NCI-H524 treated with DMSO at 0.1 percent for 48 hours (cell line): ENCODE data around the gene B3GALT6.
"Not testable (repeated sequence)": the region's sequence is repeated elsewhere in the genome, so short reads cannot be mapped to it uniquely, and the experiment has no call there.

Experiments used
- DNase-seq: peaks from one replicate; lab custom pipeline; 2025; lab: John Stamatoyannopoulos, UW

Gene B3GALT6

DNA sequence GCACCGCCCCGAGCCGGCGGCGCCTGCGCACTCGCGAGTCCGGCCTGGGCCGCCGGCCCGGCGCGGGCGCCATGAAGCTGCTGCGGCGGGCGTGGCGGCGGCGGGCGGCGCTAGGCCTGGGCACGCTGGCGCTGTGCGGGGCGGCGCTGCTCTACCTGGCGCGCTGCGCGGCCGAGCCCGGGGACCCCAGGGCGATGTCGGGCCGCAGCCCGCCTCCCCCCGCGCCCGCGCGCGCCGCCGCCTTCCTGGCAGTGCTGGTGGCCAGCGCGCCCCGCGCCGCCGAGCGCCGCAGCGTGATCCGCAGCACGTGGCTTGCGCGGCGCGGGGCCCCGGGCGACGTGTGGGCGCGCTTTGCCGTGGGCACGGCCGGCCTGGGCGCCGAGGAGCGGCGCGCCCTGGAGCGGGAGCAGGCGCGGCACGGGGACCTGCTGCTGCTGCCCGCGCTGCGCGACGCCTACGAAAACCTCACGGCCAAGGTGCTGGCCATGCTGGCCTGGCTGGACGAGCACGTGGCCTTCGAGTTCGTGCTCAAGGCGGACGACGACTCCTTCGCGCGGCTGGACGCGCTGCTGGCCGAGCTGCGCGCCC lies at the start of gene B3GALT6:
B3GALT6 (plus strand) TSS at position 30 of the 588 bp plus-strand sequence; CDS start at position 72, 42 bp downstream.
- DNase-seq = no peak

DNA sequence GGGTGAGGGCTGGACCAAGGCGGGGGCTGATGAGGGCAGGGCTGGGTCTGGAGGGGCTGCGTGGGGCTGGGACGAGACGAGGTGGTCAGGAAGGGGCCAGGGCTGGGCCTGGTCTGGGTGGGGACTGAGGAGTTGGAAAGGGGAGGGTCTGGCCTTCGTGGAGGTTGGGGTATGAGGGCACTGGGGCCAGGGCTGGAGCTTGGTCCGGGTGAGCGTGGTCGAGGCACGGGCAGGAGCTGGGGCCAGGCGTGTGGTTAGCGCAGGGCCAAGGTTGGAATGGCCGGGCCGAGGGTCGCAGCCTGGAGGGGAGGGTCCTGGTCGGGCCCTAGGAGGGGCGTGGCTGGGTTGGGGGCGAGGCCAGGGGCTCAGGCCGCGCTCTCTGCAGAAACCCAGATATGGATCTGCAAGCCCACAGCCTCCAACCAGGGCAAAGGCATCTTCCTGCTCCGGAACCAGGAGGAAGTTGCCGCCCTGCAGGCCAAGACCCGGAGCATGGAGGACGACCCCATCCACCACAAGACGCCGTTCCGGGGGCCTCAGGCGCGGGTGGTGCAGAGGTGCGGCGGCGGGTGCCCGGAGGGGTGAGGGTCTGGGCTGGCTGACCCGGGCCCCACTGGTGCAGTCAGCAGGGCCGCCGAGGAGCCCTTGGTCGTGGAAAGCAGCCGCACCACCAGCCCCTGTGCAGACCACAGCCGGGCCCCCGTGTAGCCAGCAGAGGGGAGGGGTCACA lies 49.4 kb upstream of the B3GALT6 start:
- no peak for DNase-seq

DNA sequence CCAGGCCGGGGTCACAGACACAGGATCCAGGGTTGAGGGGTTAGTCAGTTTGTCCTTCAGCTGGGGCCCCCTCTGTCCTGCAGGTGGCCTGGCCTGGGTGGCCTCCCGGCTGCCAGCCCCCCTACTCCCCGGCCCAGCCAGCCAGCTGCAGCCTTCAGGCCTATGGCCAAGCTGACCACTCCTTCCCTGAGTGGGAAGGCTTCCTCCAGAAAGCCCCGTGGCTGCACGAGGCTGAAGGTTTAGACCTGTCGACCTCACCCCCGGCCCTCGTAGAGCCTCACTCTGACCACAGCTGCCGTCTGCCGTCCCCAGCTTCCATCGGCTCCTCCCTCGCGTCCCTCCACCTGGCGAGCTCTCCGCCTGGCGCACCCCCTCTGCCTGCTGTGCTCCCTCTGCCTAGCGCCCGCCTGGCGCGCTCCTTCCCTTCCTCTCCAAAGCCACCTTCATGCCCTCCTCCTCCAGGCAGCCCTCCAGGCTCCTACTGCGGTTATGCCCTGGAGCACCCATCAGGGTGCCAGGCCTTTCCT lies 48.8 kb upstream of the B3GALT6 start:
- DNase-seq = no peak

DNA sequence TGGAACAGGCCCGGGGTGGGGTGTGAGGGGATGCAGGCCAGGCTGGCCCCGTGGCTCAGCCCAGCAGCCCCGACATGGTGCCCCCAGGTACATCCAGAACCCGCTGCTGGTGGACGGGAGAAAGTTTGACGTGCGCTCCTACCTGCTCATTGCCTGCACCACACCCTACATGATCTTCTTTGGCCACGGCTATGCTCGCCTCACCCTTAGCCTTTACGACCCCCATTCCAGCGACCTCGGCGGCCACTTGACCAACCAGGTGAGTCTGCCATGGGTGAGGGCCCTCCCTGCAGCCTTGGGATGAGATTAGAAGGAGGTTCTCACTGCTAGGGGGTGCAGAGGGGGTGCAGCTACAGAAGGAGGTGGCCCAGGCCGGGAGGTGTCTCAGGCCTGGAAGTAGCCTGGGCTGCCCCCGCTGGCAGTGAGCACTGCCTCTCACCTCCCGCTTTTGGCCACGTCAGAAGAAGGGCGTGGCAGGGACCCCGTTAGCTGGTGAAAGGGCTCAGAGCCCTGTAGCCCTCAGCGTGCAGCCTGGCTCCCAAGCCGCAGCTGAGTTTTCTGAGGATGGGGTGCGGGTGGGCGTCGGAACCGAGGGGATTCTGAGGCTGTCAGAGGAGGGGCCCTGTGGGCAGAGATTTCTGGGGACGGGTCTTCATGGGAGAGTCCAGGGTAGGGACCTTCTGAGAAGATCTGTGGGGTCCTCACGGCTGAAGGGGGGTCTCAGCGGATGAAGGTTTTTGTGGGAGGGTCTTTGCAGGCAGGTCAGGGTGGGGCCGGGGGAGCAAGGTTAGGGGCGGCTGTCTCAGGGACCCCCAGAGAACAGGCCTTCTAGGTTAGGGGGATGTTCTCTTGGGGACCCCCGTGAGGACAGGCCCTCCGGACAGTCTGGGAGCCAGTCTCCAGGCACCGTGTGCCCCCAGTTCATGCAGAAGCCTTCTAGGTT lies 47.9 kb upstream of the B3GALT6 start:
- DNase-seq = no peak

DNA sequence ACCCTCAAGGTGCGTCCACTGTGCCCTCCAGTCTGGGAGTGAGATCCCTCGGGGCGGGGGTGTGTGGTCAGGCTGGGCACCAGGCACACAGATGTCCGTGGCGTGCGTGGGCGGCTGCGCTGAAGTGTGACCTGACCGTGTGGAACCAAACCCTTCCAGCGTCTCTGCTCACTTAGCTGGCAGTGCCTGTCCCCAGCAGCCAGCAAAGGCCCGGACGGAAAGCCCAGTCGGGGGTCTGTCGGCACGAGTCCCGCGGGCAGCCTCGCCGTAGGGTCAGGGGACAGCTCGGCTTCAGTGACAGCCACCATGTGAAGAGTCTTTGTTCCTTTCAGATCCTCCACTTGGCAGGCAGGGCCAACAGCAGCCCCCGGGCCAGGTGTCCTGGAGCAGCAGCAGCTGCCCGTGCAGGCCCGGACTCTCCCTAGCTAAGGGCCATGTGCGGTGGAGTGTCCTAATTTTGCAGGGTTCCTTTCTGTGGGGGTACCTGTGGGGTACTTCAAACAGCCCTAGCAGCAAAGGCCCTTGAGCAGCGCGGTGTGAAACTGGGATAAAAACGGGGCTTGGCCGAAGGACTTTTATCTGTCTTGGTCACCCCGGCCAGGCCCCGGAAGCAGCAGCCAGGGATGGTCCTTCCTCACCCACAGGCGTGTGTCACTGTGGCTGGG lies 46.8 kb upstream of the B3GALT6 start:
- DNase-seq = no peak

DNA sequence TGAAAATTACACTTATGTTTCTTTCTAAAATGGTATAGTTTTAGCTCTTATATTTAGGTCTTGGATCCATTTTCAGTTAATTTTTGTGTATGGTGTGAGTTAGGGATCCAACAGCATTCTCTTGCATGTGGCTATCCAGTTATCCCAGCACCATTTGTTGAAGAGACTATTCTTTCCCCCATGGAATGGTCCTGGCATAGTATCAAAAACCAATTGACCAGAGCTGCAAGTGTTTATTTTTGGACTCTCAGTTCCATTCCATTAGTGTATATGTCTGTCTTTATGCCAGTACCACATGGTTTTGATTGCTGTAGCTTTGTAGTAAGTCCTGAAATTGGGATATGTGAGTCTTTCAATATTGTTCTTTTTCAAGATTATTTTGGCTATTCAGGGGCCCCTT lies 44.1 kb upstream of the B3GALT6 start:
- no peak for DNase-seq

DNA sequence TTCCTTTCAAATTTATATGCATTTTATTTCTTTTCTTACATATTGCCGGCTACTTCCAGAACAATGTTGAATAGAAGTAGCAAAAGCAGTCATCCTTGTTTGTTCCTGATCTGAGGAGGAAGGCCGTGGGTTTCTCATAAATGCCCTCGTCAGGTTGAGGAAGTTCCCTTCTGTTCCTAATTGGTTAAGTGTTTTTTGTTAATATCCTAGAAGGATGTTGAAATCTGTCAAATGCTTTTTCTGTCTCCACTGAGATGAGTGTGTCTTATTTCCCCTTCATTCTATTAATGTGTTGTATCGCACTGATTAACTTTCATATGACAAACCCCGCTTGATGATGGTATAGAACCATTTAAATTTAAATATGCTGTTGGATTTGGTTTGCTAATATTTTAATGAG lies 42.9 kb upstream of the B3GALT6 start:
- no peak for DNase-seq

DNA sequence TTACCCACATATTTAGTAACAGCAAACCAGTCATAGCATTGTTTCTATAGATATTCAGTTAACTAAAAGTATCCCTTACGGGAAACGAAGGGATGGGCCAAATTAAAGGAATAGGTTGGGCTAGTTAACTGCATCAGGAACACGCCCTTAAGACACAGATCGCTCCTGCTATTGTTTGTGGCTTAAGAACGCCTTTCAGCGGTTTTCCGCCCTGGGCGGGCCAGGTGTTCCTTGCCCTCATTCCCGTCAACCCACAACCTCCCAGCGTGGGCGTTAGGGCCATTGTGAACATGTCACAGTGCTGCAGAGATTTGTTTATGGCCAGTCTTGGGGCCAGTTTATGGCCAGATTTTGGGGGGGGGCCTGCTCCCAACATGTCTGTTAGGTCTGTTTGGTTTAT lies 40.3 kb upstream of the B3GALT6 start:
- DNase-seq = no peak

DNA sequence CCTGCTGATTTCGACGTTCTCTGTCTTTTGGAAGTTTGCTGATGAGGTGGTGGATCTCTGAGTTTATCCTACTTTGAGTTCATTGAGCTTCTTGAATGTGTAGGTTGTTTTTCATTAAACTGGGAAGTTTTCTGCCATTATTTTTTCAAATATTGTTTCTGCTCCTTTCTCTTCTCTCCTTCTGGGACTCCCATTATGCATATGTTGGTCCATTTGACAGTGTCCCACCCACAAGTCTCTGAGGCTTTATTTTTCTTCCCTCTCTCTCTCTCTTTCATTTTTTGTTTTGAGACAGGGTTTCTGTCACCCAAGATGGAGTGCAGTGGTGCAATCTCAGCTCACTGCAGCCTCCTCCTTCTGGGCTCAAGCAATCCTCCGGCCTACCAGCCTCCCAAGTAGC lies 37.3 kb upstream of the B3GALT6 start:
- DNase-seq = no peak

DNA sequence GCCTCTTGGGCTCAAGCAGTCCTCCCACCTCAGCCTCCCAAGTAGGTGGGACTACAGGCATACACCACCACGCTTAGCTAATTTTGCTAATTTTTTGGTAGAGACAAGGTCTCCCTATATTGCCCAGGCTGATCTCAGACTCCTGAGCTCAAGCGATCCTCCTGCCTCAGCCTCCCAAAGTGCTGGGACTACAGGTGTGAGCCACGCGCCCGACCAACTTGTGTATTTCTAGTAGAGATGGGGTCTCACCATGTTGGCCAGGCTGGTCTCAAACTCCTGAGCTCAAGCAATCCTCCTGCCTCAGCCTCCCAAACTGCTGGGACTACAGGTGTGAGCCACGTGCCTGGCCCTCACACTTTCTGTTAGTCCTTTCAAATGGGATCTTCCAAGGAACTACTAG lies 36.3 kb upstream of the B3GALT6 start:
- DNase-seq = not testable (repeated sequence)

DNA sequence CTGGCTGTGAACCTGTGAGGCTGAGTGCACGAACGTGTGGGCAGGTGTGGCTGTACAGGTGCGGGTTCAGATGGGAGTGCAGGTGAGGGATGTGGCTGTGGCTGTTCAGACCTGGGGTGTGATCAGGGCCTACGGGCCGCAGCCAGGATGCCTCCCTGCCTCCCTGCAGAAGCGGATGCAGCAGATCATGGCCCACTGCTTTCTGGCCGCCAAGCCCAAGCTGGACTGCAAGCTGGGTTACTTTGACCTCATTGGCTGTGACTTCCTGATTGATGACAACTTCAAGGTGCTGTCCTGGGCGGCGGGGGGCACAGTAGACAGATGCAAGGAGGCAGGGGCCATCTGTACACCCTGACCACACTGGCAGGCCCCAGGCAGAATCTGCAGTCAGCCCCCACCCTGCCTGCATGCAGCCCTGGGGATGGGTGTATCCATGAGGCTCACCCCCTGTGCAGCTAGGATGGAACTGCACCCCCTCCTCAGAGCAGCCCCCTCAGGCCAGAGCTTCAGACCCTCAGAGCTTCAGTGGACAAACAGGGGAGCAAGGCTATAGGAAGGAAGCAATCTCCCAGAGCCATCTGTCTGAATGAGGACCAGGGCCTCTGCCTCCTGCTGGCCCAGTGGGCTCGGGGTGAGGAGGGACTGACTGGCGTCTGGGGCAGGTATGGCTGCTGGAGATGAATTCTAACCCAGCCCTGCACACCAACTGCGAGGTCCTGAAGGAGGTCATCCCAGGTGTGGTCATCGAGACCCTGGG lies 35.4 kb upstream of the B3GALT6 start:
- DNase-seq = no peak

DNA sequence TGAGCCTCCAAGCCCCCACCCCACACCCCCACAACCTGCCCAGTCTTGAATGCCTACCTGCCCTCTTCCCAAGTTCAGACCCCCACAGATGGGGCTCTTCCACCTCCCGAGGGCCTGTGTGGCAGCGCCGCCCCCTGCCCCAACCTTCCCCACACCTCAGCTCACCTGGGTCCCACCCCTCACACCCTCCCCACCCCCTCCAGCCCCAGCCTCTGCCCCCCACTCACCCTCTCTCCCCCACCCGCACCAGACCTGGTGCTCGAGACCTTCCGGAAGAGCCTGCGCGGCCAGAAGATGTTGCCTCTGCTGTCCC lies 34.9 kb upstream of the B3GALT6 start:
- DNase-seq = no peak

DNA sequence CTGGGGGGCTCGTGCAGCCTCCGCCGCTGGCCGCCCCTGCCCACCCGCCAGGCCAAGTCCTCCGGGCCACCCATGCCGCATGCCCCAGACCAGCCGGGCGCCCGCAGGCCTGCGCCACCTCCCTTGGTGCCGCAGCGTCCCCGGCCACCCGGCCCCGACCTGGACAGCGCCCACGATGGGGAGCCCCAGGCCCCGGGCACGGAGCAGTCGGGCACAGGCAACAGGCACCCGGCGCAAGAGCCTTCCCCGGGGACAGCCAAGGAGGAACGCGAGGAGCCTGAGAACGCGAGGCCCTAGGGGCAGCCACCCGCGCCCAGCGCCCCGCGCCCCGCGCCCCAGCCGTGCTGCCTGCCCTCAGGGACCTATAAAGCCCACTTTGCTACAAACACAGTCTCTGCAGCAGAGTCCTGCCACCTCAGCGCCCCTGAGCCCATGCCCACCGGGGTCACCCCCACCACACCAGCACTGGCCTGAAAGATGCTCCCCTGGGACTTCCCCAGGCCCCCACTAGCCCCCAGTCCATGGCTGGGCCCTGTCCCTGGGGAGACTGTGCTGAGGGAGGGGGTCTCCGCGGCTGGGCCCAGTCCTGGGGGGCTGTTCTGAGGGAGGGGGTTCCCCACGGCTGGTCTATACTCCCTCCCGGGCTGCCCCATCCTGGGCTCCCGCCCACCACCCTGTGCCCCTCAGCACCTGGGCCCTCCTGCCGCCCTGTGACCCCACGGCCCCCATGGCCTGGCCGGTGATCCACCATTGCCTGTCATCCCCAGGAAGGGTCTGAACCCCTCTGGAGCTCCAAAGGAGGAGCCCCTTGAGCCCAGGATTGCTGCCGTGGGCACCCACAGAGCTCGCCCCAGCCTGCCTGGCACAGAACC lies 34.2 kb upstream of the B3GALT6 start:
- no peak for DNase-seq

DNA sequence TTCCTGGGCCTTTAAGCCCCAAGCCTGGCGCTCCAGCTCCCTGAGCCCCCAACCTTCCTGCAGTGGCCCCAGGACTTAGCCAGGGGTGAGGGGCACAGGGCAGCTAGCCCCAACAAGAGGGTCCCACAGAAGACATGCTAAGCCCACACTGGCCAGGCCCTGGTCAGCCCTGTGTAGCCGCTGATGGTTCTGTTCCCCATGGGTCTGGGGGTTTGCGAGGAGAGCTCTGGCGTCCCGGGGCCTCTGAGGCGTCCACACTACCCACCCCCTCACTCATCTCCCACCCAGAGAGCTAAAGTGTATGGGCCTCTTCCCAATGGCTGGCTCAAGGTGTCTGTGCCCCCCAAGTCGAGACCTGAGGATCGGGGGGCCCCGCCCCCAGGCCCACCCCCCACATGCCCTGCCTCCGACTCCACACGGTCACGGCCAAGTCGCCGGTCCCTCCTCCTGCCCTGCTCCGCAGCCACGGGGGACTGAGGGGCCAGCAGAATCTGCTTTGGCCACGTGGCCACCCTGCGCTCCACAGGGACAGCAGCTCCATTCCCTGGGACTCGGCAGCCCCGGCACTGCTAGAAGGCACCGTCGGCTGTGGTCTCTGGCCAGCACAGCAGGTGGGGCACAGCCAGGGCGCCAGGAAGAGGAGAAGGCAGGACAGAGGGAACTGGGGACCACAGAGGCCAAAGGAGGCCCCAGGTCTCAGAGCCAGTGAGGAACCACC lies 33.5 kb upstream of the B3GALT6 start:
- DNase-seq = no peak

DNA sequence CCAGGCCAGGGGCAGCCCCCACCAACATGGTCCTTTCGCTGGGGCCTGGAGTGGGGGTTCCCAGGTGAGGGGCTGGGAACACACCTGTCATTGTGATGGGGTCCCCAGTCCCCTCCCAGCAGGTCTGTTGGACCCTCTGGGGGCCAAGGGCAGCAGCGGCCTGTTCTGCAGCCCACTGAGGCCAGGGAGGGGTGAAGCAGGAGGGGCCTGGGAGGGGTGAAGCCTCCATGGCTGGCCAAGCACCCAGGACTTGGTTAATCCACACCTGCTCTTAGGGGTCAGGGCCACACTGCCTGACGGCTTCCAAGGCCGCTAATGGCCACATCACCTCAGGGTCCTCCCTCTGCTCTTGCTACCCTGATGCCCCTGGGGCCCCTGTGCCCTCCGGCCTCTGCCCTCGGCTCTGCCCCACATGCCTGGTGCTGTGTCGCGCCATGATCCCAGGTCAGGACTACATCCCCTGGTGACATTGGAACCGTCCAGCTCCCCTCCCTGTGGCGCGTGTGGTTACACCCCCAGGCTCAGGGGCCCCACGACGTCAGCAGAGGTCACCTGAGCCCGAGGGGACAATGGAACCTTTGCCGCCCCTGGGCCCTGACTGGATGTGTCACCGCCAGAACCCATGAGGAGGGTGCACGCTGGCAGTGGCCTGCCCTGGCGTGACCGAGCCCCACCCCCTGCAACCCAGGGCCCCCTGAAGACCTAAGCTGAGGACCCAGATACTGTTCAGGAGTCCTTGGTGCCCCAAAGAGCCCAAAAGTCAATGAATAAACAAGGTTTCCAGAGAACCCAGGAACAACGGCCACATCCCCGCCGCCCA lies 32.7 kb upstream of the B3GALT6 start:
- no peak for DNase-seq

DNA sequence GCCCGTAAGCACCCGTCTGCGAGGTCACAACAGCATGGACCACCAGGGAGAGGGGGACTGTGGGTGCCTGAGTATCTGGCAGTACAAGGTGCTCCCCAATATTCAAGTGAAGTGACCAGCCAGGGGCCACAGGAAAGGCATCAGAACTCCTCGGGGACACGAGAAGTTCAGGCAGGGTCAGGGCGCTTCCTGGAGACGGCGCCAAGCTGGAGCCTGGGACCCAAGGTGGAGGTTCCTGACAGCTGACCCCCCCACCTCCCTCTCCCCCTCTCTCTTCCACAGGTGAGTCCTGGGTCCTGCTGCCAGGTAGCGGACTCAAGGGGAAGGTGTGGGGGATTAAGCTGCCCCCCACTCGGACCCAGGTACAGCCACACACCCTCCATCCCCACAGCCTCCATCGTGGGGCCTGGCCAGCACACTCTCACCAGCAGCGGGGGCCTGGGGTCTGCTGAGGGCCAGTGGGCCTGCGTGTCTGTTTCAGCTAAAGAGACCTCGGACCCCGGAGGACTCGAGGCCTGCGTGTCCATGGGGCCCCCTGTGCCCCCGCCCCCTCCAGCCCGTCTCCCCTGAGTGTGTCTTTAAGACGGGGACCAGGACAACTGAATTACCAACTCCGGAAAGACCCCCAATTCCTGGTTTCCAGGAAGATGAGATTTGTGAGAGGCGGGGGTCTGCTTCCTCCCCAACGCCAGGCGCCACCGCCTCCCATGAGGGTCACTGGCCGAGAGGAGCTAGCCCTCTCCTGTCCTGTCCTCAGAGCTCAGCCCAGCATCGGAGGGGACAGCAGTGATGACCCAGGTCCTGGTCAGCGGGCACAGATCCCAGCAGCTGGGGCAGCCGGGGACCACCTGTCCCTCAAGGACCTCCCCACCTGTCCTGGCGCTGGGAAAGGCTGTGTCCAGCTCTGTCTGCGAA lies 31.8 kb upstream of the B3GALT6 start:
- DNase-seq = no peak

DNA sequence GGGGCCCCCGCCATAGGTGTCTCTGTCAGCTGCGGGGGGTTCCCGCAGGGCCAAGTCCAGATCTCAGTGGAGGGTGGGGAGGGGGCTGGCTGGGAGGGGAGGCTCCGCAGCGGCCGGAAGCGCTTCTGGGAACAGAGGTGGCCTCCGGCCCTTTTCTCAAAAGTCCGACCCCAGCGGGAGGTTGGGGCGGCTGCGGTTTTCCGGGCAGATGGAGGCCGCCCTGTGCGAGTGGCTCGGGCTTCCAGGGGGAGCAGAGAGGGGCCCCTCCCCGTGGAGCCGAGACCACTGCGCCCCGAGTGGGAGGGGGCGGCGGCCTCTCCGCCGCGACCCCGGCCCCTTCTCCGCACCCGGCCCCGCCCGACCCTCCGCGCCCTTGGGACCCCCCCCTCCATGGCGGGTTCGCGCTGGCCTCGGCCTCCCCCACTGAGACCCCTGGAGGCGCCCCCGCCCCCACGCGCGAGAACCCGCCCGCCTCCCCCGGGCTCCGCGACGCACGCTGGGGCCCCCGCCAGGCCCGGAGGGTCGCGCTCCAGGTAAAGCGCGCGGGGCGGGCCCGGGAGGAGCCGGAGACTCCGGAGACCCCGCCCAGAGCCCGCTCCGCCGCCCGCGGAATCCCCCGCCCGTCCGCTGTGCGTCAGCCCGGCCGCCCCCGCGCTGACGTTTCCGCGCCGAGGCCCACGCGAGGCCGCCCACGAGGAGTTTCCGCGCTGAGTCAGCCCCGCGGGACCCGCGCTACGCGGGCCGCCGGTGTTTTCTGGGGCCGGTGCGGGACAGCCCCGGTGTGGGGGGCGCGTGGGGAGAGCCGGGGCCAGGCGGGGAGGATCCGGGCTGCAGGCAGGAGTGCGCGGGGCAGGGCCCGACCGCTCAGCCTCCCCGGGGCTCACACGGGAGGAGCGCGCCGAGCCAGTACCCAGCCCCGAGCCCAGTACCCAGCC lies 30.9 kb upstream of the B3GALT6 start:
- DNase-seq = no peak
